Embryonic facial prominence (tissue), 1 donor: Measurements from ENCODE around the gene GYS1.
A peak's percentile ranks its signal among the peaks of the same experiment; 100 is the strongest.

Experiments used
- DNase-seq: peaks from one replicate; pipeline ENCODE4 v3.0.0-alpha.2; 2016; ENCODE audit errors: extremely low spot score

GYS1 gene

GRCh38 chr19:48988860-48989259 lies 4.2 kb downstream of the GYS1 start:
- DNase-seq: no peak

GRCh38 chr19:48988286-48988685 lies 4.8 kb downstream of the GYS1 start:
- DNase-seq: no peak

GRCh38 chr19:48987323-48987722 lies 5.8 kb downstream of the GYS1 start:
- DNase-seq: no peak

- DNase-seq: no peak
Measured at GRCh38 chr19:48986211-48986610, 6.9 kb downstream of the GYS1 start.

- no peak for DNase-seq
Measured at GRCh38 chr19:48985711-48986110, 7.4 kb downstream of the GYS1 start.

- DNase-seq: no peak
Measured at GRCh38 chr19:48982280-48982679, 10.8 kb downstream of the GYS1 start.

- DNase-seq: no peak
Measured at GRCh38 chr19:48977061-48977460, 16.0 kb downstream of the GYS1 start.

GRCh38 chr19:48975947-48976847 lies 16.9 kb downstream of the GYS1 start:
- no peak for DNase-seq

GRCh38 chr19:48970923-48971395 lies 22.1 kb downstream of the GYS1 start:
- peak; percentile 67 for DNase-seq

- DNase-seq: no peak
Measured at GRCh38 chr19:48970139-48970766, 22.9 kb downstream of the GYS1 start.

- DNase-seq: no peak
Measured at GRCh38 chr19:48969276-48970138, 23.6 kb downstream of the GYS1 start.

GRCh38 chr19:48968813-48969218 lies 24.3 kb downstream of the GYS1 start:
- no peak for DNase-seq

GRCh38 chr19:48968179-48968661 lies 24.9 kb downstream of the GYS1 start:
- DNase-seq: no peak

GRCh38 chr19:48967346-48968178 lies 25.5 kb downstream of the GYS1 start:
- DNase-seq: no peak

GRCh38 chr19:48966541-48967345 lies 26.4 kb downstream of the GYS1 start:
- DNase-seq: no peak

GRCh38 chr19:48965806-48966540 lies 27.1 kb downstream of the GYS1 start:
- peak; percentile 80 for DNase-seq

GRCh38 chr19:48965040-48965805 lies 27.9 kb downstream of the GYS1 start, which contains the start of gene FTL:
Gene FTL (plus strand): TSS chr19:48965309. CDS start chr19:48965508, 199 bp downstream.
- peak; percentile 79 for DNase-seq

- DNase-seq: no peak
Measured at GRCh38 chr19:48964205-48965039, 28.7 kb downstream of the GYS1 start.
